GM21717 (cell line): ENCODE results near the gene RMC1.

ENCODE experiments used
- ATAC-seq: cut with Tn5 transposase; IDR thresholded peaks from one replicate; pipeline ENCODE4 v1.9.1; 2021; ENCODE audit warnings: mild to moderate bottlenecking, moderate library complexity; ENCODE audit not compliant: unreplicated experiment

Gene RMC1

GRCh38 chr18:23580677-23581367, 77.5 kb downstream of the RMC1 start:
- ATAC-seq: no peak
